ENCODE data around the gene SP140.
"Not testable (repeated sequence)": the region's sequence is repeated elsewhere in the genome, so short reads cannot be mapped to it uniquely, and the experiment has no call there.

DNA sequence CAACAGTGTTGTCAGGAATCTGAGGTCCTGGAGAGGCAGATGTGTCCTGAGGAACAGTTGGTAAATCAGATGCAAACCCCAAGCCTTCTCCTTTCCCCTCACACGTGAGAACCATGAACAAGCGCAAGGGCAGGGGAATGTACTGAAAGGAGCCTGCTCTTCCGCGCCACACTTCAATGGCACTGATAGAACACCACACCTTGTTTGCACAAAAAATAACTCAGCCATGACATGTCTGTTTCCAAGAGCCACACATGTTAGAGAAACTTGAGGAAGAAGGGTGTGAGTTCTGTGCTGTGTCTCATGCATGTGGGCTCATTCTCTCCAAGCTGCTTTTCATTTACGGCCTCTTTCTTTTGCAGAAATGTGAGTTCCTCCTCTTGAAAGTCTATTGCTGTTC, 85.3 kb downstream of the SP140 start:
- TF ChIP-seq CTCF, POLR2A (IDR thresholded peaks at IDR 0.05): not testable (repeated sequence)
